ENCODE results near the gene NAPA. TPM values are rescaled to one million over a fixed set of nuclear protein-coding genes. Genes with fewer than 3 reads are reported as not detected.
A peak's percentile ranks its signal among the peaks of the same experiment; 100 is the strongest.

The NAPA gene
- polyA plus RNA-seq, 6 donors from 2014 or later = 68.5 to 111 (median 78.4) TPM

DNA sequence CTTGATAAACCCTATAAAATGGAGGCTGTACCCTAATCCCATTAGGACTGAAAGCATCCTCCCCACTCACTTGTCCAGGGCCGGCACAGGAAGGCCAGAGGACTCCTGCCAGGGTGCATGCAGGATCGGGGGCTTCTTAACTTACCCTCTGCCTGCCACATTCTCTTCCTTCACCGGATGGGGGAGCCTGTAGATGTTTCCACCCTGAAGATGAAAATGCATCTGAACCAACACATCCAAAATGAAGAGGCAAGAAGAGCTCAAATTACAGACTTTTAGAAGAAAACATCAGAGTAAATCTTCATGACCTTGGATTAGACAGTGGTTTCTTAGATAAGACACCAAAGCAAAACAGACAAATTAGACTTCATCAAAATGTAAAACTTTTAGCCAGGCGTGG is 25.9 kb upstream of the NAPA start:
- H3K36me3 Mint-ChIP-seq = no peaks in the 10 kb centered on the region
- H3K27ac Mint-ChIP-seq = peak overlapping the region in 1 of 6 donors; percentile 44
- ATAC-seq (ENCODE audit: low read depth in 2 of 2) (no peak), DNase-seq (no peak)
- no peak overlapping the region for H3K4me3 Mint-ChIP-seq
- peaks cover 0 to 2% (median 0%) of the 10 kb centered on the region in 7 donors for H3K9me3 Mint-ChIP-seq
- peaks cover 0 to 7% (median 4%) of the 10 kb centered on the region in 3 donors for H3K4me1 Mint-ChIP-seq
- H3K27me3 Mint-ChIP-seq = peaks cover 32 to 58% (median 34%) of the 10 kb centered on the region in 3 donors

GRCh38 chr19:47539747-47540311 is 25.0 kb upstream of the NAPA start:
- Mint-ChIP-seq H3K4me3 (no peak overlapping the region), H3K36me3 (peaks cover 0 to 7% of the 10 kb centered on the region in 2 donors), H3K9me3 (peaks cover 0 to 9% (median 0%) of the 10 kb centered on the region in 7 donors), H3K27ac (peak overlapping the region in 1 of 6 donors; percentile 23), H3K4me1 (peaks cover 0 to 7% (median 4%) of the 10 kb centered on the region in 3 donors), H3K27me3 (peaks cover 32 to 64% (median 34%) of the 10 kb centered on the region in 3 donors)
- DNase-seq (no peak), ATAC-seq (ENCODE audit: low read depth in 2 of 2) (no peak)

DNA sequence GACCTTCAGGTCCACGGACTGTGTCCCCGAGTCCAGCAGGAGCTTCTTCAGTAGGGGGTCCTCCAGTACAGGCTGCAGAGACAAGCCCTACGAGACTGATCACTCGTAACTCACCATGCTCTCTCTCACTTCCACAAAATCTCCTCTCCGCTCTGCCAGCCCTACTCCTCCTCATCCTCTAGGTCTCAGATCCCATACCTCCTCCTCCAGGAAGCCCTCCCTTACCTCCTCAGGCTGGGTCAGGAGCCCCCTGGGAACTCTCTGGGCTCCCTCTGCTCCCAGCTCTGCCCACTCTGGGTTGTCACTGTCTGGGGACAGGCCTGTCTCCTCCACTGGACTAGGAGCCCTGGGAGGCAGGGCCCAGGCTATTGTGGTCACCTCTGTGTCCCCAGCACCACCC is 23.9 kb upstream of the NAPA start:
- no peak for ATAC-seq (ENCODE audit: low read depth in 2 of 2)
- peaks cover 0 to 9% (median 0%) of the 10 kb centered on the region in 7 donors for H3K9me3 Mint-ChIP-seq
- H3K4me1 Mint-ChIP-seq = peaks cover 0 to 7% (median 4%) of the 10 kb centered on the region in 3 donors
- H3K36me3 Mint-ChIP-seq = peaks cover 0 to 7% of the 10 kb centered on the region in 2 donors
- H3K27me3 Mint-ChIP-seq = peaks cover 35 to 60% (median 39%) of the 10 kb centered on the region in 3 donors
- no peak for DNase-seq
- no peak overlapping the region for H3K27ac Mint-ChIP-seq
- H3K4me3 Mint-ChIP-seq = no peak overlapping the region

GRCh38 chr19:47537493-47537892 is 22.6 kb upstream of the NAPA start:
- peaks cover 0 to 7% (median 4%) of the 10 kb centered on the region in 3 donors for H3K4me1 Mint-ChIP-seq
- peaks cover 0 to 7% of the 10 kb centered on the region in 2 donors for H3K36me3 Mint-ChIP-seq
- ATAC-seq (ENCODE audit: low read depth in 2 of 2) (no peak), DNase-seq (no peak)
- no peak overlapping the region for H3K27ac Mint-ChIP-seq
- H3K9me3 Mint-ChIP-seq = peaks cover 0 to 9% (median 0%) of the 10 kb centered on the region in 7 donors
- H3K27me3 Mint-ChIP-seq = peaks cover 33 to 56% (median 43%) of the 10 kb centered on the region in 3 donors
- no peak overlapping the region for H3K4me3 Mint-ChIP-seq

GRCh38 chr19:47534628-47535027 is 19.8 kb upstream of the NAPA start:
- Mint-ChIP-seq H3K27ac (no peak overlapping the region), H3K4me3 (peak overlapping the region in 1 of 8 donors; percentile 38), H3K36me3 (peaks cover 0 to 7% of the 10 kb centered on the region in 2 donors), H3K9me3 (peaks cover 0 to 9% (median 0%) of the 10 kb centered on the region in 7 donors), H3K27me3 (peaks cover 21 to 58% (median 50%) of the 10 kb centered on the region in 3 donors), H3K4me1 (no peaks in the 10 kb centered on the region)
- no peak for ATAC-seq (ENCODE audit: low read depth in 2 of 2)
- no peak for DNase-seq

- peak overlapping the region in 1 of 6 donors; percentile 54 for H3K27ac Mint-ChIP-seq
- H3K9me3 Mint-ChIP-seq = peaks cover 0 to 9% (median 0%) of the 10 kb centered on the region in 7 donors
- ATAC-seq (ENCODE audit: low read depth in 2 of 2) = no peak
- H3K27me3 Mint-ChIP-seq = peaks cover 22 to 45% (median 28%) of the 10 kb centered on the region in 3 donors
- H3K36me3 Mint-ChIP-seq = peaks cover 0 to 7% of the 10 kb centered on the region in 2 donors
- no peaks in the 10 kb centered on the region for H3K4me1 Mint-ChIP-seq
- H3K4me3 Mint-ChIP-seq = no peak overlapping the region
- no peak for DNase-seq
Observed at GRCh38 chr19:47531640-47532387, 17.0 kb upstream of the NAPA start.

GRCh38 chr19:47529018-47529742 is 14.3 kb upstream of the NAPA start:
- H3K27ac Mint-ChIP-seq = no peak overlapping the region
- peaks cover 0 to 3% (median 0%) of the 10 kb centered on the region in 7 donors for H3K9me3 Mint-ChIP-seq
- no peak for DNase-seq
- H3K4me3 Mint-ChIP-seq = no peak overlapping the region
- peaks cover 21 to 38% (median 26%) of the 10 kb centered on the region in 3 donors for H3K27me3 Mint-ChIP-seq
- no peaks in the 10 kb centered on the region for H3K4me1 Mint-ChIP-seq
- no peaks in the 10 kb centered on the region for H3K36me3 Mint-ChIP-seq
- ATAC-seq (ENCODE audit: low read depth in 2 of 2) = no peak

DNA sequence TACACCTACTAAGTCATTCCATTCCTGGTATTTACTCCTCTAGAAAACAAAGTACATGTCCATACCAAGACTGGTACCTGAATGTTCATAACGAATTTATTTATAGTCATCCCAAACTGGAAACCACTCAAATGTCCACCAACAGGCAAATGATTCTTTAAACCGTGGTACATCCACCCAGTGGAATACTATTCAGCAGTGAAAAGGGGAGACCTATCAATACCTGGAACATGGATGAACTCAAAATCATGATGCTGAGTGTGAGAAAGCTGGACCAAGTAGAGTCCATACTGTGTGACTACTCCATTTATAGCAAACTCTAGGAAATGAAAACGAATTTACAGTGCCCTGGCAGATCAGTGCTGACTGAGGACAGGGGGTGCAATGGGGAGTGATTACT is 11.9 kb upstream of the NAPA start:
- peaks cover 20 to 41% (median 35%) of the 10 kb centered on the region in 3 donors for H3K27me3 Mint-ChIP-seq
- H3K4me3 Mint-ChIP-seq = no peak overlapping the region
- DNase-seq (no peak), ATAC-seq (ENCODE audit: low read depth in 2 of 2) (no peak)
- H3K9me3 Mint-ChIP-seq = peaks cover 0 to 3% (median 0%) of the 10 kb centered on the region in 7 donors
- H3K27ac Mint-ChIP-seq = no peak overlapping the region
- H3K4me1 Mint-ChIP-seq = peaks cover 7 to 16% (median 8%) of the 10 kb centered on the region in 3 donors
- H3K36me3 Mint-ChIP-seq = no peaks in the 10 kb centered on the region

GRCh38 chr19:47523473-47523872 is 8.6 kb upstream of the NAPA start:
- Mint-ChIP-seq H3K27me3 (peaks cover 19 to 38% (median 36%) of the 10 kb centered on the region in 3 donors), H3K27ac (peak overlapping the region in 2 of 6 donors; percentile 65 to 92), H3K9me3 (peaks cover 0 to 3% (median 0%) of the 10 kb centered on the region in 7 donors), H3K4me1 (peaks cover 25 to 40% (median 32%) of the 10 kb centered on the region in 3 donors), H3K4me3 (peak overlapping the region in 1 of 8 donors; percentile 11), H3K36me3 (no peaks in the 10 kb centered on the region)
- ATAC-seq (ENCODE audit: low read depth in 2 of 2) (peak; percentile 50 to 64), DNase-seq (no peak)

GRCh38 chr19:47521473-47522180 is 6.8 kb upstream of the NAPA start:
- Mint-ChIP-seq H3K27ac (peak overlapping the region in 4 of 6 donors; percentile 20 to 89 (median 72)), H3K9me3 (no peaks in the 10 kb centered on the region), H3K27me3 (peaks cover 19 to 37% (median 27%) of the 10 kb centered on the region in 3 donors), H3K4me1 (peaks cover 33 to 58% (median 47%) of the 10 kb centered on the region in 3 donors), H3K4me3 (peak overlapping the region in 2 of 8 donors; percentile 16 to 24), H3K36me3 (no peaks in the 10 kb centered on the region)
- ATAC-seq (ENCODE audit: low read depth in 2 of 2) (no peak), DNase-seq (no peak)

- Mint-ChIP-seq H3K27ac (no peak overlapping the region), H3K4me1 (peaks cover 40 to 66% (median 55%) of the 10 kb centered on the region in 3 donors), H3K27me3 (peaks cover 19 to 31% (median 22%) of the 10 kb centered on the region in 3 donors), H3K36me3 (no peaks in the 10 kb centered on the region), H3K9me3 (no peaks in the 10 kb centered on the region), H3K4me3 (no peak overlapping the region)
- no peak for DNase-seq
- no peak for ATAC-seq (ENCODE audit: low read depth in 2 of 2)
Observed at GRCh38 chr19:47520839-47521238, 6.0 kb upstream of the NAPA start.

DNA sequence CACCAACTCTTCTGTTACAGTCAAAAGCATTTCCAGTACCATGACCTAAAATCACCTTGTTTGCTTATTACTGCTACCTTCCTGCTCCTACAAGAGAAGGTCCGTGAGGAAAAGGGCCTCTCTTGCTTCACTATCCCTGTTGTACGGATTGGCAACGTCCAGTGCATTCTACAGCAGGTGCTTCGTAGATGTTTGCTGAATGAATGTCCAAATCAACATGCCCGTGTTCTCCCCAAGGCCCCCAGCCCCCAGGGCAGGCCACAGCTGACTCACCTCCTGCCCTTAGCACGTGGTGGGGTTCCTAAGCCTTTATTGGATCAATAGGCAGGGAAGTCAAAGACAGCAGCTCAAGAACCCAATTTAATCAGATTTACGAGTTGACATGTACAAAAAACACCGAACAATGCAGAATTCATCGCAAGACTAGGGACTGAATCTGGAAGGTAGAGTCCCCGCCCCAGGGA is 5.5 kb upstream of the NAPA start:
- H3K27me3 Mint-ChIP-seq = peaks cover 19 to 31% (median 22%) of the 10 kb centered on the region in 3 donors
- no peaks in the 10 kb centered on the region for H3K36me3 Mint-ChIP-seq
- H3K4me1 Mint-ChIP-seq = peaks cover 40 to 71% (median 59%) of the 10 kb centered on the region in 3 donors
- peak overlapping the region in 4 of 8 donors; percentile 6 to 75 (median 32) for H3K4me3 Mint-ChIP-seq
- no peak for DNase-seq
- no peaks in the 10 kb centered on the region for H3K9me3 Mint-ChIP-seq
- ATAC-seq (ENCODE audit: low read depth in 2 of 2) = no peak
- peak overlapping the region in 2 of 6 donors; percentile 16 to 82 for H3K27ac Mint-ChIP-seq
